Lower leg skin (tissue), 4 donors: Measurements from ENCODE around the gene BTBD10. TPM values are rescaled to one million over a fixed set of nuclear protein-coding genes. Genes with fewer than 3 reads are reported as not detected.
A peak's percentile ranks its signal among the peaks of the same experiment; 100 is the strongest.

Experiments used
- DNase-seq, 2 donors: peaks; one replicate each; pipeline ENCODE4 v3.0.0-alpha.2; 2019; ENCODE audit warnings: low spot score in 2 of 2
- H3K4me3 ChIP-seq: fragments of 200-600 bp; sonication (generic); 2 replicates; pipeline ENCODE4 v1.5.1; 2017; ENCODE audit warnings: mild to moderate bottlenecking, low read depth; ENCODE audit not compliant: poor library complexity, severe bottlenecking
- POLR2A ChIP-seq, 2 donors: fragments of 450-650 bp; IDR thresholded peaks; one replicate each; pipeline ENCODE4 v1.6.1; 2016 to 2017; ENCODE audit warnings: antibody characterized with exemption in 2 of 2, mild to moderate bottlenecking in 1 of 2, moderate library complexity in 1 of 2
- WGBS, 2 donors: methylation state at CpG; one replicate each; pipeline ENCODE4 v1.1.5; 2018; 5-methylcytosine and 5-hydroxymethylcytosine counted together
- intact Hi-C: fragments of 100-400 bp; cut with DNase I; formaldehyde crosslinking; loops from one replicate; pipeline ENCODE4 v1.15.0; 2023; ENCODE audit warnings: low total_unique reads
- total RNA-seq, 4 donors: library from RNA; depleted of rRNA; stranded (reverse); fragments of >200 nt; gene quantifications; one replicate each; pipeline ENCODE4 v1.1.0, GENCODE V29; 2016
- TF ChIP-seq, protein P1 (sequence below), 3 donors: fragments of 450-650 bp; IDR thresholded peaks; one replicate each; pipeline ENCODE4 v1.5.1; 2016; ENCODE audit warnings: antibody characterized with exemption in 3 of 3, mild to moderate bottlenecking in 3 of 3, moderate library complexity in 2 of 3

Gene BTBD10
- total RNA-seq, 4 donors from 2014 or later: 32.2 to 41.0 (median 35.7) TPM

DNA sequence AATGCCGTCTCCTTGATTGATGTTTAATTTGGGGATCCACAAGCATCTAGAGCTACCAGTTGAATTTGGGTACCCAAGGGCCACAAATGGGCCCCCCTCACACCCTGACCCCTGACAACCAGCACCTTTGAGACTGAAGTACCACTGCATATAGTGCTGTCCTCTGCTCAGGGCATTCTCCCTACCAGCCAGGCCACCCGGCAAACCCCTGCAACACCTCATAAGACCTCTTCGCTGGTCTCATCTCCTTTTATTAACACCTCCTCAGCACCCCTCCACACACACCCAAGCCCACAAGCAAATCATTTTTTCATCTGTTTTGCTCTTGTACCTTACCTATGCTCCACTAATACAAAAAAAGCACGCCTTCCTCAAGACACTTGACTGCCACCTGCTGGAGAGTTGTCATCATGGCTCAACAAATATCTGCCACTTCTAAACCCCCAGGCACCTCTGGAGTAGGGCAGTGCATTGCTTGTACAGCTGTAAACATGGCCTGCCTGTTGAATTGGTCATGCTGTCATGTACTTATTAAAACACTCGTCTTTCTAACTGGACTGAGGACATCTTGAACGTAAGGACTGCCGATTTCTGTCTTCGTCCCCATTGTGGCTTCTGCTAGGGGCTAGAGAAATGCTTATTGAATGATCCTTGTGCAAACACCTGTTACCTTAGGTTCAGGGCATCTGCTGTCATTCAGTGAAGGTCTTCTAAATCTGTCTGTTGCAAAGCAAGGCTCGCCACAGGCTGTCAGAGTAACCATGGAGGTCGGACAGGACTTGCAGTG lies 118.9 kb downstream of the BTBD10 start:
- WGBS, 2 donors: 70 to 73% methylated on average over 10 of the region's 10 CpGs
- H3K4me3 ChIP-seq: no peak overlapping the region
- TF ChIP-seq, protein P1, sequence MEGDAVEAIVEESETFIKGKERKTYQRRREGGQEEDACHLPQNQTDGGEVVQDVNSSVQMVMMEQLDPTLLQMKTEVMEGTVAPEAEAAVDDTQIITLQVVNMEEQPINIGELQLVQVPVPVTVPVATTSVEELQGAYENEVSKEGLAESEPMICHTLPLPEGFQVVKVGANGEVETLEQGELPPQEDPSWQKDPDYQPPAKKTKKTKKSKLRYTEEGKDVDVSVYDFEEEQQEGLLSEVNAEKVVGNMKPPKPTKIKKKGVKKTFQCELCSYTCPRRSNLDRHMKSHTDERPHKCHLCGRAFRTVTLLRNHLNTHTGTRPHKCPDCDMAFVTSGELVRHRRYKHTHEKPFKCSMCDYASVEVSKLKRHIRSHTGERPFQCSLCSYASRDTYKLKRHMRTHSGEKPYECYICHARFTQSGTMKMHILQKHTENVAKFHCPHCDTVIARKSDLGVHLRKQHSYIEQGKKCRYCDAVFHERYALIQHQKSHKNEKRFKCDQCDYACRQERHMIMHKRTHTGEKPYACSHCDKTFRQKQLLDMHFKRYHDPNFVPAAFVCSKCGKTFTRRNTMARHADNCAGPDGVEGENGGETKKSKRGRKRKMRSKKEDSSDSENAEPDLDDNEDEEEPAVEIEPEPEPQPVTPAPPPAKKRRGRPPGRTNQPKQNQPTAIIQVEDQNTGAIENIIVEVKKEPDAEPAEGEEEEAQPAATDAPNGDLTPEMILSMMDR (IDR thresholded peaks at IDR 0.05): peak in 2 of 3 donors; percentile 20 to 22
- no peak for TF ChIP-seq POLR2A (IDR thresholded peaks at IDR 0.05)
- intact Hi-C loops: loop anchor here (5.0 kb wide), 1 partner anchor 132 kb away; no protein-coding TSS in a partner anchor
- DNase-seq: peak in 1 of 2 donors; percentile 68

DNA sequence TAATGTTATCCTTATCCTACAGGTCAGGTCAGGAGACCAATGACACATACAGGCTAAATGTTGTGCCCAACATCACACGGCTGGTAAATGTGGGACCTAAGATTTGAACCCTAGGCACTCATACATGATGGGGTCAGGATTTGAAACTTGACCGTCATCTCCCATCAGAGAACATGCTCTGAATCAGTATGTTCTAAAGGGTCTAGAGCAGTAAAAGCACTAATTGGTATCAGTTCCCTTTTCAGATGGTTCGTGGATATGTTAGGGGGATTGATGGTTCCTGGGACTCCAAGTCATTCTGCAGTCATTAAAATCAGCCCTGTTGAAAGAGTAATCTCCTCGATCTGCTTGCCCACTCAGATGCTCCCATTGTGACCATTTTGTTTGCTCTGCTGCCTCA lies 120.0 kb downstream of the BTBD10 start:
- TF ChIP-seq, protein P1 (IDR thresholded peaks at IDR 0.05): no peak
- no peak for TF ChIP-seq POLR2A (IDR thresholded peaks at IDR 0.05)
- intact Hi-C loops: loop anchor here (5.0 kb wide), 1 partner anchor 131 kb away; no protein-coding TSS in a partner anchor
- no peak for DNase-seq
- WGBS, 2 donors: 85 to 87% methylated on average over 4 of the region's 4 CpGs
- H3K4me3 ChIP-seq: no peak overlapping the region

DNA sequence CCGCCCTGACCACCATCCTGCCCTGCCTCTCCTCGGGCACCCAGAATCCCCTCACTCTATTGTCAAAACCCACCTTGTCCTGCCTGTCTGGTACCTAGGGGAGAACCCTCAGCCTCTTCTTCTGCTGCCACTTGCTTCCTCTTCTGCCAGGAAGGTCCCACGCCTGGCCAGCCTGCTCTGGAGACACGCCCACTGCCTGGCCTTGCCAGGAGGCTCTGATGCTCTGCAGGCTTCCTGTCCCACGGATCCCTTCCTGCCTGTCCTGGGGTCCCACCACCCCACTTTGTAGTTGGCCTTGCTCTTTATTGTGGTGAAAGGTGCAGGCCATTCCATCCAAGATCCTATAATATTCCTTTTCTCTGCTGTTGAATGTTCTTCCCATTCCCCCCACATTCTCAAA lies 122.0 kb downstream of the BTBD10 start:
- intact Hi-C loops: loop anchor here (5.0 kb wide), 1 partner anchor 129 kb away; no protein-coding TSS in a partner anchor

DNA sequence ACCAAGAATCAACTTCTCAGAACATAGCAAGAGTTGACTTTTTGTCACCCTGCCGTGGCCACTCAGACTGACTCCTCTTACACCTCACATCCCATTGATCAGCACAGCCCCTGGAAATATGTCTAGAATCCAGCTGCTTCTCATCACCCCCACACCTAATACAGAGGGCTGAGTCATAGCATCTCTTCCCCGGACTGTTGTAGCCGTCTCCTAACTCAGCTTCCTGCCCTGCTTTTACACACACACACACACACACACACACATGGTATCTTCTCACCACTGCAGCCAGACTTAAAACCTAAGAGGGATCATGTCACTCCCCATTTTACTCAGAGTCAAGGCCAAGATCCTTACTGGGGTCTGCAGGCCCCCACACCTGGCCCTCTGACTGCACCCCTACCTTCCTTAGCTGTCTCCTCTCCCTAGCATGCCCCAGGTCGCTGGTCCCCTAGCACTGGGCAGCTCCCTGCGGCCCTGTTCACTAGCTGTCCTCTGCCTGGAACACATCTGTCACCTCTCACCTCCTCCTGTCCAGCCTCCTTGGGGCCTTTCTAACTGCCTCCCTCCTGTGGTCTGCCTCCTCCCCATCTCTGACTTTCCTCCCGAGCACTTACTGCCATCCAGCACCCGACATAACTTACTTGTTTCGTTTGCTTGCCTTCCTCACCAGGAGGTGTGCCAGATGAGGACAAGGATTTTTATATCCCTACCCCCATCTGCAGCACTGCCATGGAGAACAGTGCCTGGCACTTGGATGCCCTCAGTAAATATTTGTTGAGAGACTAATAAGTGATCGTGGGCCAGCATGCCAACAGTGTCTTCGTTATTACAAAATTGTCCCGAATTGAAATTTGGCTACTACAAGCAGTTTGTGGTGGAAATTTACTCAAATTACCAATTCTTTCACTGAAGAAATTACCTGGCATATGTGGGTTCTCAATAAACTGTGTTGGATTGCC lies 123.5 kb downstream of the BTBD10 start:
- TF ChIP-seq, protein P1 (IDR thresholded peaks at IDR 0.05): no peak
- TF ChIP-seq POLR2A (IDR thresholded peaks at IDR 0.05): no peak
- intact Hi-C loops: loop anchor here (5.0 kb wide), 1 partner anchor 127 kb away; no protein-coding TSS in a partner anchor

More for the DNA sequence above, 122.0 kb downstream of the BTBD10 start:
- no peak overlapping the region for H3K4me3 ChIP-seq
- TF ChIP-seq, protein P1 (IDR thresholded peaks at IDR 0.05): no peak
- no peak for TF ChIP-seq POLR2A (IDR thresholded peaks at IDR 0.05)
- DNase-seq: no peak
- WGBS, 2 donors: 72 to 78% methylated on average over 5 of the region's 5 CpGs

DNA sequence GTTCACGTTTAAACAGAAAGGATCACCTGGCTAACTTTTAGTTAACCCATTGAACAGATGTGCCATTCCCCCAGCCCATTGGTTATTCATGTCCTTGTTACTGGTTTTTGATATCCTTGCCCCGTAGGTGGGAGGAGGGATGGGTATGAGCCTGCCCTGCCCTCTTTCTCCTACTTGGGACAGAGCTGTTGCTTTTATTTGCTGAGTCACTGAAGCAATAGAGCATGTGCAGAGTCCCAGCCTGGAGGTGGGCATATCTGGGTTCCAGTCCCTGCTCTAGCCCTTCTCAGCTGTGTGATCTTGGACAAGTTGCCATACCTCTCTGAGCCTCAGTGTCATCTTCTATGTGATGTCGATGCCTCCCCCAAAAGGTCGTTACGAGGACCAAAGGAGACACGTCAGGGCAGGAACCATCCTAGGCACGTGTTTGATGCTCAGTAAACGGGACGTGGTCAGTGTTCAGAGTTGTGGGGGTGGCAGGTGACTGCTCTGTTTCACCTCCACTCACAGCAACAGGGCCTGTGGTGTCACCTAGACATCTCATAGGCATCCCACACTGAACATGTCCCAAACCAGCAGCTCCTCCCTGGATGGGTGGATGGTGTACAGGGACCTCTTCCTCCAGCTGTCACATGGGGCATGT lies 124.5 kb downstream of the BTBD10 start:
- intact Hi-C loops: no loop called here
- no peak for TF ChIP-seq POLR2A (IDR thresholded peaks at IDR 0.05)
- TF ChIP-seq, protein P1 (IDR thresholded peaks at IDR 0.05): no peak
- WGBS, 2 donors: 72 to 77% methylated on average over 9 of the region's 9 CpGs
- no peak overlapping the region for H3K4me3 ChIP-seq
- DNase-seq: no peak

More for the DNA sequence above, 123.5 kb downstream of the BTBD10 start:
- 62 to 66% methylated on average over 11 of the region's 11 CpGs for WGBS, 2 donors
- DNase-seq: no peak
- H3K4me3 ChIP-seq: no peak overlapping the region
